ENCODE data around the gene MEOX1.

MEOX1 gene

DNA sequence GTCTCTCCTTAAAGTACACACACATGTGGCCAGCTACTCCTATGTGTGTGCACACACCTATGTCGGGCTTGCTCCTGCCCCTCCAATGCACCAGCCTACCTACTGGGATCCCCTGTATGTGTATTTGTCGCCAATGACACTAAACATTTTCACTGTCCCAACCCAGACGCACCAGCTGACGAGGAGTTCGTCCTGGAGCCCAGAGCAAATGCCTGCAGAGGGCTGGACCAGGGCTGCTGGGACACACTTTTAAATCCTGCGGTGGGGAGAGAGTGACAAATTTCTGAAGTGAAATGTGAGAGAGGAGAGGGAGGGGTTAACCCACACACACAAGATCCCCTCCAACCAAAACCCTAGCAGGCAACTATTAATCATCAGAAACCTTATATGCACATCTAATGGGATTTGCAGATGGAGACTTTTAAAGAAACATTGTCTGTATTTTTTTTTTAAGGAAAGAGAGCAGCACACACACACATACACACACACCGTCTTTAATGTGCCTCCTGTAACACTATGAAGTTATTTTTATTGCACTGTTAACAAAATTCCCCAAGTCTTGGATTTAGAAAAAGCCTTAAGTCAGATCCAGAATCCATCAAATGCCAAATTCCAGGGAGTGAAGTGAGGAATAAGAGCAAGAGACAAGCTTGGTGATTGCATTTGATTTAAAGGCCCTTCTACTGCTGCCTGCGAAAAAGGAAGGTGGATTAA lies at the start of gene MEOX1:
MEOX1 (minus strand) TSS at position 224 of the 714 bp plus-strand sequence. CDS start 388 bp downstream, outside the sequence.
- Histone ChIP-seq H3K4me1 (ENCODE audit: control insufficient read depth, insufficient read depth, low read length) (peaks cover 3% of the 10 kb centered on the region), H3K27me3 (ENCODE audit: control insufficient read depth in 1 of 2, insufficient read depth in 2 of 2, low read length in 2 of 2) (peaks cover 2 to 3% of the 10 kb centered on the region in 2 donors), H3K9ac (ENCODE audit: low read length in 2 of 2) (peak within 1 kb of the TSS in 1 of 2 donors; percentile 13), H3K36me3 (ENCODE audit: control insufficient read depth in 2 of 2, insufficient read depth in 2 of 2, low read length in 2 of 2) (no peaks in the 10 kb centered on the region), H3K4me3 (ENCODE audit: low read length in 2 of 2) (peak within 1 kb of the TSS in 1 of 2 donors; percentile 22), H3K9me3 (ENCODE audit: control insufficient read depth in 2 of 2, low read length in 2 of 2) (no peaks in the 10 kb centered on the region), H3K27ac (ENCODE audit: low read length) (no peak within 1 kb of the TSS)

DNA sequence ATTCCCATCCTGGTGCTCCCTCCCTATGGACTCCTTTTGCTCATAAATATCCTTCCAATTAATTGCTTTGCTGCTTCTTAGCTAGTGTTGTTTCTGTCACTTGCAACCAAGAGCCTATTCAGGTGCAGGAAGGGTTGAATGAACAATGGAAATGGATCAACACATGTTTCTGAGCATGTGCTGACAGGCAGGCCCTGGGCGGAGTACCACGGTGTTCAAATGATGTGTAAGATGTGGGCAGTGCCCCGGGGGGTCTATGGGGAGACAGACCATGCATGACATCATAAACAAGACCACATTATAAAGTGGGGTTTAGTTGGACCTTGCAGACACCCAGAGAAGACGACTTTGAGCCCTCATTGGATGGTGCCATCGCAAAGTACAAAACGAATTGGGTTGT lies 48.4 kb upstream of the MEOX1 start:
- H3K27me3 ChIP-seq (ENCODE audit: control insufficient read depth in 1 of 2, insufficient read depth in 2 of 2, low read length in 2 of 2): peaks cover 12 to 24% of the 10 kb centered on the region in 2 donors
- H3K27ac ChIP-seq (ENCODE audit: low read length): no peak overlapping the region
- no peaks in the 10 kb centered on the region for H3K36me3 ChIP-seq (ENCODE audit: control insufficient read depth in 2 of 2, insufficient read depth in 2 of 2, low read length in 2 of 2)
- no peaks in the 10 kb centered on the region for H3K9me3 ChIP-seq (ENCODE audit: control insufficient read depth in 2 of 2, low read length in 2 of 2)
- no peak overlapping the region for H3K9ac ChIP-seq (ENCODE audit: low read length in 2 of 2)
- no peak overlapping the region for H3K4me3 ChIP-seq (ENCODE audit: low read length in 2 of 2)
- H3K4me1 ChIP-seq (ENCODE audit: control insufficient read depth, insufficient read depth, low read length): peaks cover 10% of the 10 kb centered on the region

DNA sequence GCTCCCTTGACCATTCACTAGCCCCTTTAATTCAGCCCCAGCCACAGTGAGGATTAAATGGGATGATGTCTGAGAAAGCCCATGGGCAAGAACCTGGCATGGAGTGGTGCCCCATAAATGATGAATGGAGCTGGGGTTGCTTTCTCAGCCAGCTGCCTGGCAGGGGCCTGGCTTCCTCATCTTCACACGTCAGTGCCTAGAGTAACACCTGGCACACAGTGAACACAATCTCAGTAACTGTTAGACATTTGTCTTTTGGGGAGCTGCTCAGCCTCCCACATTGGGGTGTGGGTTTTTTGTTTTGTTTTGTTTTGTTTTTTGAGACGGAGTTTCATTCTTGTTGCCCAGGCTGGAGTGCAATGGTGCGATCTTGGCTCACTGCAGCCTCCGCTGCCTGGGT lies 47.5 kb upstream of the MEOX1 start:
- H3K4me1 ChIP-seq (ENCODE audit: control insufficient read depth, insufficient read depth, low read length): peaks cover 10% of the 10 kb centered on the region
- H3K4me3 ChIP-seq (ENCODE audit: low read length in 2 of 2): no peak overlapping the region
- no peak overlapping the region for H3K9ac ChIP-seq (ENCODE audit: low read length in 2 of 2)
- H3K36me3 ChIP-seq (ENCODE audit: control insufficient read depth in 2 of 2, insufficient read depth in 2 of 2, low read length in 2 of 2): no peaks in the 10 kb centered on the region
- no peaks in the 10 kb centered on the region for H3K9me3 ChIP-seq (ENCODE audit: control insufficient read depth in 2 of 2, low read length in 2 of 2)
- H3K27ac ChIP-seq (ENCODE audit: low read length): no peak overlapping the region
- H3K27me3 ChIP-seq (ENCODE audit: control insufficient read depth in 1 of 2, insufficient read depth in 2 of 2, low read length in 2 of 2): peaks cover 14 to 23% of the 10 kb centered on the region in 2 donors

DNA sequence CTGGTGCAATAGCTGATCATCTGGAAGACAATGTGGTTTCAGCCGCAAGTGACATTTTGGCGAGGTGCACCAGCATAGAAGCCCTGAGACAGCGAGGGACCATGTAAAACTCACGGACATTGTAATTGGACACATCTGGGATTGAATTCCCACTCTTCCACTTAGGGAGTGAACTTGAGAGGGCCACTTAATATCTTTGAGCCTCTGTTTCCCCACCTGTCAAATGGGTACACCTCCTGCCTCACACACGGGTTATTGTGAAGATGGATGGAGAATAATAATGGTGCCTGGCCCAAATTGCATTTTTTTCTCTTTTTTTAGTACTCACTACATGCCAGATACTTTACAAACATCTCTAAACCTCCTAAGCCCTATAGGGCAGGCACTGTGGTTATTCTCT lies 45.5 kb upstream of the MEOX1 start:
- no peaks in the 10 kb centered on the region for H3K9me3 ChIP-seq (ENCODE audit: control insufficient read depth in 2 of 2, low read length in 2 of 2)
- H3K4me3 ChIP-seq (ENCODE audit: low read length in 2 of 2): no peak overlapping the region
- H3K27ac ChIP-seq (ENCODE audit: low read length): no peak overlapping the region
- H3K27me3 ChIP-seq (ENCODE audit: control insufficient read depth in 1 of 2, insufficient read depth in 2 of 2, low read length in 2 of 2): peaks cover 10% of the 10 kb centered on the region in 2 donors
- no peaks in the 10 kb centered on the region for H3K36me3 ChIP-seq (ENCODE audit: control insufficient read depth in 2 of 2, insufficient read depth in 2 of 2, low read length in 2 of 2)
- no peaks in the 10 kb centered on the region for H3K4me1 ChIP-seq (ENCODE audit: control insufficient read depth, insufficient read depth, low read length)
- H3K9ac ChIP-seq (ENCODE audit: low read length in 2 of 2): no peak overlapping the region

DNA sequence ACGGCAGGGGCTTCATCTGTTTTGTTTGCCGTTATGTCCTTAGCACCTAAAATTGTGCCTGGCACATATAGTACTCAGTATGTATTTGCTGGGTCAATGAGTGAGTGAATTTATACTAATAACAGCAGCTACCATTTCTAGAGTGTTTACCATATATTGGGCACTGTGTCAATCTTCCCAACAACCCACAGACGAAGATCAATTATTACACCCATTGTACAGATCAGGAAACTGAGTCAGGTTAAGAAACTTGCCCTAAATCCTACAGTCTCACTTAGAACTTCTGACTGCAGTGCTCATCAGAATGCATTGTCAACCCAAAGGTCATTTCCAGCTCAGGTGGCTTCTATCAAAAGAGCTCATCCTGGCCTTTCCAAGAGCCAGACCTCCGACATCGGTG lies 44.5 kb upstream of the MEOX1 start:
- no peak overlapping the region for H3K4me3 ChIP-seq (ENCODE audit: low read length in 2 of 2)
- no peak overlapping the region for H3K9ac ChIP-seq (ENCODE audit: low read length in 2 of 2)
- peaks cover 6 to 10% of the 10 kb centered on the region in 2 donors for H3K27me3 ChIP-seq (ENCODE audit: control insufficient read depth in 1 of 2, insufficient read depth in 2 of 2, low read length in 2 of 2)
- H3K27ac ChIP-seq (ENCODE audit: low read length): no peak overlapping the region
- no peaks in the 10 kb centered on the region for H3K4me1 ChIP-seq (ENCODE audit: control insufficient read depth, insufficient read depth, low read length)
- no peaks in the 10 kb centered on the region for H3K36me3 ChIP-seq (ENCODE audit: control insufficient read depth in 2 of 2, insufficient read depth in 2 of 2, low read length in 2 of 2)
- no peaks in the 10 kb centered on the region for H3K9me3 ChIP-seq (ENCODE audit: control insufficient read depth in 2 of 2, low read length in 2 of 2)

DNA sequence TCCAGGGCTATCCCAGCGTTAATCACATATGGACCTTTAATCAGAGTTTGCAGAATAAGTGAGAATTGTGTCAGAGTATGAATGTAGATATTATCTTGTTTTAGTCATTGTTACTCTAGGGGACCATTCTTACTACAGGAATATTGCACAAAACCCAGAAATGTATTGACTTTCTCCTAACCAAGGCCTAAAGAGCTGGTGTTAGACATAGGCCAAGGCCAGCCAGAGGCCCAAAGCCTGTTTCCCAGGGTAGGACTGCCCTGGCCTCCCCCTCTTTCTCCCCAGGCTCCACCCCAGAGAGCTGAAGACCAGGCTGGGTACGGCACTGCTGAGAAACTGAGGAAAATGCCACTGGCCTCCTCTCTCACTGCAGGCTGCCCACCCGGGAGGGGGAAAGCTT lies 41.9 kb upstream of the MEOX1 start:
- peaks cover 0 to 13% of the 10 kb centered on the region in 2 donors for H3K27me3 ChIP-seq (ENCODE audit: control insufficient read depth in 1 of 2, insufficient read depth in 2 of 2, low read length in 2 of 2)
- H3K27ac ChIP-seq (ENCODE audit: low read length): no peak overlapping the region
- no peak overlapping the region for H3K4me3 ChIP-seq (ENCODE audit: low read length in 2 of 2)
- no peaks in the 10 kb centered on the region for H3K4me1 ChIP-seq (ENCODE audit: control insufficient read depth, insufficient read depth, low read length)
- H3K9me3 ChIP-seq (ENCODE audit: control insufficient read depth in 2 of 2, low read length in 2 of 2): no peaks in the 10 kb centered on the region
- H3K36me3 ChIP-seq (ENCODE audit: control insufficient read depth in 2 of 2, insufficient read depth in 2 of 2, low read length in 2 of 2): no peaks in the 10 kb centered on the region
- H3K9ac ChIP-seq (ENCODE audit: low read length in 2 of 2): no peak overlapping the region

DNA sequence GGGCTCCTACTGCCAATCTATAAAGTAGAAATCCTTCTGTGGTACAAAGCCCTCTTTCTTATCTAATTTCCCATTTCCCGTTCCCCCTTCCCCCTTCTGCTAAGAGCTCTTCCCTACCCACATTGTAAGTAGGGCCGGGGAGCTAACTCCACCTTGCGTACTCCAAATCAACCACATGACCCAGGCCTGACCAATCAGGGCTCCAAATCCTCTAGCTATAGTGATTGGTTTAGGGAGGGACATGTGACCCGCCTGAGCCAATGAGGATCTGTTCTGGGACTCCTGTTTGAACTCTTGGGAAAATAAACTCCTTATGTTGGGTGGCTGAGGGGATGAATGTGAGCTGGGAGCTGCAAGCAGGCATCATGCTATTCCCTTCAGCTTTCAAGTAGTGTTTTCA lies 40.9 kb upstream of the MEOX1 start:
- peaks cover 0 to 11% of the 10 kb centered on the region in 2 donors for H3K27me3 ChIP-seq (ENCODE audit: control insufficient read depth in 1 of 2, insufficient read depth in 2 of 2, low read length in 2 of 2)
- no peaks in the 10 kb centered on the region for H3K4me1 ChIP-seq (ENCODE audit: control insufficient read depth, insufficient read depth, low read length)
- no peak overlapping the region for H3K4me3 ChIP-seq (ENCODE audit: low read length in 2 of 2)
- no peaks in the 10 kb centered on the region for H3K36me3 ChIP-seq (ENCODE audit: control insufficient read depth in 2 of 2, insufficient read depth in 2 of 2, low read length in 2 of 2)
- H3K9ac ChIP-seq (ENCODE audit: low read length in 2 of 2): no peak overlapping the region
- H3K27ac ChIP-seq (ENCODE audit: low read length): no peak overlapping the region
- no peaks in the 10 kb centered on the region for H3K9me3 ChIP-seq (ENCODE audit: control insufficient read depth in 2 of 2, low read length in 2 of 2)

DNA sequence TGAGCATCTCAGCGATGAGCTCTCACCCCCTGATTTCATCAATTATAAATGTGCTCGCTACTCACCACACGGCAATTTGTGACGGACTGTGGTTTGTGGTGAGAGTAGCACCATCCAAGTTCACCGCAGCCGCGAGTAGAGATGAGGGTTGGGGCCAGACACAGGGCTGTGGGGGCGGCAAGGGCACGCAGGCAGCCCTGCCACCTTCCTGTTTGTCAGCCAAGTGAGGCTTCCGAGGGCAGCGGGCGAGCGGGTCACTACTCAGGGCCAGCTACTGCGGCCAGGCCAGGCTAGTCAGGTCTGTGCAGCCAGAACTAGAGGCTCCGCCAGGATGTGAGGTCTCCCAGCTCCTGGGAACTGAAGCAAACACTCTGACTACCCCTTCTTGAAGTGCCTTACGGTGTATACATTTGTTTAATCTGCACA lies 39.6 kb upstream of the MEOX1 start:
- peaks cover 0 to 7% of the 10 kb centered on the region in 2 donors for H3K27me3 ChIP-seq (ENCODE audit: control insufficient read depth in 1 of 2, insufficient read depth in 2 of 2, low read length in 2 of 2)
- no peaks in the 10 kb centered on the region for H3K9me3 ChIP-seq (ENCODE audit: control insufficient read depth in 2 of 2, low read length in 2 of 2)
- peaks cover 8% of the 10 kb centered on the region for H3K4me1 ChIP-seq (ENCODE audit: control insufficient read depth, insufficient read depth, low read length)
- H3K36me3 ChIP-seq (ENCODE audit: control insufficient read depth in 2 of 2, insufficient read depth in 2 of 2, low read length in 2 of 2): no peaks in the 10 kb centered on the region
- H3K4me3 ChIP-seq (ENCODE audit: low read length in 2 of 2): no peak overlapping the region
- H3K27ac ChIP-seq (ENCODE audit: low read length): no peak overlapping the region
- no peak overlapping the region for H3K9ac ChIP-seq (ENCODE audit: low read length in 2 of 2)

DNA sequence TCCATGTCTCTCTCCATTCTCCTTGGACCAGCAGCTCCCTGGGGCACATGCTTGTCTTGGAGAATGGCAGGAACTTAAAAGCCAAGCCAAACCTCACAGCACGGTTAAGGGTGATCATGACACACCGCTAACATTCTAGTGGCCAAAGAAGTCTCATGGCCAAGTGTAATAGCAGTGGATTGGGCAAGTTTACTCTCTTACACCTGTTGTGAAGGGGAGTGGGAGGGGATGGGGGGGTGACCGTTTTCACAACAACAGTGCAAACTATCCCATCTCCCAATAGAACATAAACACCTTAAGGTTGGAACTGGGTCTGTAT lies 37.7 kb upstream of the MEOX1 start:
- Histone ChIP-seq H3K4me3 (ENCODE audit: low read length in 2 of 2) (no peak overlapping the region), H3K36me3 (ENCODE audit: control insufficient read depth in 2 of 2, insufficient read depth in 2 of 2, low read length in 2 of 2) (no peaks in the 10 kb centered on the region), H3K27ac (ENCODE audit: low read length) (no peak overlapping the region), H3K9me3 (ENCODE audit: control insufficient read depth in 2 of 2, low read length in 2 of 2) (no peaks in the 10 kb centered on the region), H3K9ac (ENCODE audit: low read length in 2 of 2) (no peak overlapping the region), H3K4me1 (ENCODE audit: control insufficient read depth, insufficient read depth, low read length) (peaks cover 16% of the 10 kb centered on the region), H3K27me3 (ENCODE audit: control insufficient read depth in 1 of 2, insufficient read depth in 2 of 2, low read length in 2 of 2) (peaks cover 0 to 4% of the 10 kb centered on the region in 2 donors)

DNA sequence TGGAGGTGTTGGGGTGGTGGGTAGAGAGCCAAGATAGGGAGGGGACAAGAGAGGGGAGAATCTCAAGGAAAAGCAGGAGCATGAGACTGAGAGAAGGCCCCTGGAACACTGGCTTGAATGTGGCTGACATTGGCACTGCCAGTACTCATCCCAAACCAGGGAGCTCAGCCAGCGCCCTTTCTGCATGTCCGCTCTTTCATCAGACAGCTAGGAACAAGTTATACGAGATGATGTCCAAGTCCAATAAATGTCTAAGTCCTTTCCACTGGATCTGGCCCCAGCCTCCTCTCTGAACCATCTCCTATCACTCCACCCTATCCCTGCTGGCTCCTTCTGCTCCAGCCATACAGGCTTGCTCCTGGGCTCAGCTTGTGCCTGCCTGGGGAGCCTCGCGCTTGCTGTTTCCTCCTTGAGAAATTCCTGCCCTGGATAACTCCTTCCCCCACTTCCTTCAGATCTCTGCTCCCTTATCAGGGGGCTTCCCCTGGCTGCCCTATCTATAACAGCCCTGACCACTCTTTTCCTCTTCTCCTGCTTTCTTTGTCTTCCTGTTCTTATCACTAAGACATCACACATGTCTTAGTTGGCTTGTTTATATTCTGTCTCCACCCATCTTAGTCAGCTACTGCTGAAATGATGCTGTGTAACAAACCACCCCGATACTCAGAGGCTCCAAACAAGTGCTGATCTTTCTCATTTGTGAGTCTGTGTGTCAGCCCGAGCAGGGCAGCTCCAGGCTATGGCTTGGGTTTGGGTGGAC lies 37.1 kb upstream of the MEOX1 start:
- Histone ChIP-seq H3K4me1 (ENCODE audit: control insufficient read depth, insufficient read depth, low read length) (peaks cover 16% of the 10 kb centered on the region), H3K36me3 (ENCODE audit: control insufficient read depth in 2 of 2, insufficient read depth in 2 of 2, low read length in 2 of 2) (no peaks in the 10 kb centered on the region), H3K27ac (ENCODE audit: low read length) (no peak overlapping the region), H3K9me3 (ENCODE audit: control insufficient read depth in 2 of 2, low read length in 2 of 2) (no peaks in the 10 kb centered on the region), H3K9ac (ENCODE audit: low read length in 2 of 2) (no peak overlapping the region), H3K27me3 (ENCODE audit: control insufficient read depth in 1 of 2, insufficient read depth in 2 of 2, low read length in 2 of 2) (peaks cover 0 to 3% of the 10 kb centered on the region in 2 donors), H3K4me3 (ENCODE audit: low read length in 2 of 2) (no peak overlapping the region)

DNA sequence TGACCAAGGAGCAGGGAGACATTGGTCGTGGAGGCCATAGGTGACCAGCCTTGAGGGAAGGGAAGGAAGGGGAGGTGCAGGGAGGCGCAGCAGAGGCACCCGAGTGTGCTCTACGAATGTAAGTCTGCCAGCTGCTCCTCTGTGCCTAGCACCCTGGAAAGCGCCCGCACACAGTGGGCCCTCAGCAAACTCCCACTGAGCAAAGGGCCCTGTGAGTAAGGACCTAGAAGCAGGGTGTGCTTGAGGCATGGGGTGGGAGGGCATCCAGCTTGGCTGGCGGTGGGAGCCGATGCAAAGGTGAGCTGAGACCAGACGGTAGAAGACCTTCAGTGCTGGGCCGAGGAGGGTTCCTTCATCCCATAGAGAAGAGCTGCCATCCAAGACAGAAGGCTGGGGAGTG lies 36.2 kb upstream of the MEOX1 start:
- Histone ChIP-seq H3K27ac (ENCODE audit: low read length) (no peak overlapping the region), H3K9me3 (ENCODE audit: control insufficient read depth in 2 of 2, low read length in 2 of 2) (no peaks in the 10 kb centered on the region), H3K4me3 (ENCODE audit: low read length in 2 of 2) (no peak overlapping the region), H3K9ac (ENCODE audit: low read length in 2 of 2) (no peak overlapping the region), H3K27me3 (ENCODE audit: control insufficient read depth in 1 of 2, insufficient read depth in 2 of 2, low read length in 2 of 2) (peaks cover 0 to 5% of the 10 kb centered on the region in 2 donors), H3K36me3 (ENCODE audit: control insufficient read depth in 2 of 2, insufficient read depth in 2 of 2, low read length in 2 of 2) (no peaks in the 10 kb centered on the region), H3K4me1 (ENCODE audit: control insufficient read depth, insufficient read depth, low read length) (peaks cover 16% of the 10 kb centered on the region)
